Measurements from ENCODE around the gene CEMIP. TPM values are rescaled to one million over a fixed set of nuclear protein-coding genes. Genes with fewer than 3 reads are reported as not detected.
A peak's percentile ranks its signal among the peaks of the same experiment; 100 is the strongest.

The CEMIP gene
- total and polyA plus RNA-seq, 2 of the 13 experiments (the other 11 are each of a cell fraction or from before 2014, with no cell fraction given), result 4.3 to 28.5 TPM

DNA sequence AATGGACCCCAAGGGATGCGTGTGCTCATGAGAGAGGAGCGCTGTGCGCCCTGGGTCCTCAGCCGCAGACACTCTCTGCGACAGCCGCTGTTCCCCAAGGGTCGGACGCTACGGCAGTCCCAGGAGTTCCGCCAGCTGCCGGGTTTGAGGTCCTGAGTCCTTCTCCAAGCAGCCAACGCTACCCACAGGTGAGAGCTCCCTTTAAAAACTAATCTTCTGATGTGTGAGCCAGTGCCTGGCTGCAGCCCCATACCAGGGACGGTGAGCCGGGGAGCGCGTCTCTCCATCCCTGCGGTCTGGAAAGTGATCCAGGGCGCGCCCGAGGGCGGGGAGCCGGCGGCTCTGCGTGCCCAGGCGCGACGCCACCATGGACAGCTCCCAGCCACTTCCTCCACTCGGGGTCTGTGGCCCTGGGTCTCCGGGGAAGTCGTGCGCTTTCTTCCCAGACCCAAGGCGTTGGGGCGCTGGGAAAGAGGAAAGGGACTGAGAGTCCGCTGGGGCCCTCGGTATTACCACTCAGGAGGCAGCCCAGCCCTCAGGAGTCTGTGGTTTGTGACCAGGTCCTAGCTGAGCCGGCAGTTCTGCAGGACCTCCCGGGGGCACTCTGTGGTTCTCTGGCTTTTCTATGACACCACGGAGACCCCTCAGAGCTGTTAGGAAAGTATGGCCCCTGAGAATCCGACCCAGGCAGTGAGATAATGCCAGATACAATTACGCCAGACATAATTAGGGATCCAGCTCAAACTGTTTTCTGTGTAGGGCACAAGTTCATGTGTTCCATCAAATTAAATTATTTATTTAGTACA is 1.4 kb downstream of the CEMIP start (continued):
- TF ChIP-seq RFXANK (CRISPR knock-in tag; IDR thresholded peaks at IDR 0.05) (no peak), MED13 (CRISPR knock-in tag; IDR thresholded peaks at IDR 0.05) (peak; percentile 85), ZNF614 (CRISPR knock-in tag; IDR thresholded peaks at IDR 0.05; ENCODE audit: borderline replicate concordance) (peak; percentile 51; the same call in 1 of the 2 replicates), MLLT10 (CRISPR knock-in tag; IDR thresholded peaks at IDR 0.05) (no peak), ZFP90 (CRISPR knock-in tag; IDR thresholded peaks at IDR 0.05; ENCODE audit: borderline replicate concordance) (peak; percentile 97), RARG (CRISPR knock-in tag; IDR thresholded peaks at IDR 0.05; ENCODE audit: low read depth) (no peak; the same call in 1 of the 2 replicates), FOXJ3 (CRISPR knock-in tag; IDR thresholded peaks at IDR 0.05; ENCODE audit: borderline replicate concordance) (no peak), ZFP36L1 (CRISPR knock-in tag; IDR thresholded peaks at IDR 0.05) (peak; percentile 86), RFX3 (CRISPR knock-in tag; IDR thresholded peaks at IDR 0.05) (peak; percentile 21; the same call in 1 of the 2 replicates), JUNB (CRISPR knock-in tag; IDR thresholded peaks at IDR 0.05; ENCODE audit: borderline replicate concordance) (no peak), SKI (IDR thresholded peaks at IDR 0.05; ENCODE audit: partially characterized antibody) (peak; percentile 63), SP2 (CRISPR knock-in tag; IDR thresholded peaks at IDR 0.05) (no peak), SNAPC2 (CRISPR knock-in tag; IDR thresholded peaks at IDR 0.05) (peak; percentile 81; the same call in 1 of the 2 replicates), MTA3 (CRISPR knock-in tag; IDR thresholded peaks at IDR 0.05) (no peak), PHB2 (IDR thresholded peaks at IDR 0.05; ENCODE audit: partially characterized antibody) (no peak), ZMYM3 (CRISPR knock-in tag; IDR thresholded peaks at IDR 0.05) (no peak), ZFYVE20 (CRISPR knock-in tag; IDR thresholded peaks at IDR 0.05; ENCODE audit: borderline replicate concordance, low read depth) (peak; percentile 94; the same call in 1 of the 2 replicates), GABPA (IDR thresholded peaks at IDR 0.05; ENCODE audit: low read depth, low read length) (peak; percentile 63), GABPA (CRISPR knock-in tag; IDR thresholded peaks at IDR 0.05; ENCODE audit: low read depth) (peak; percentile 88), NRL (CRISPR knock-in tag; IDR thresholded peaks at IDR 0.05; ENCODE audit: borderline replicate concordance) (peak; percentile 83), ZNF607 (CRISPR knock-in tag; IDR thresholded peaks at IDR 0.05; ENCODE audit: borderline replicate concordance) (peak; percentile 95)
- TF ChIP-seq, protein P1, sequence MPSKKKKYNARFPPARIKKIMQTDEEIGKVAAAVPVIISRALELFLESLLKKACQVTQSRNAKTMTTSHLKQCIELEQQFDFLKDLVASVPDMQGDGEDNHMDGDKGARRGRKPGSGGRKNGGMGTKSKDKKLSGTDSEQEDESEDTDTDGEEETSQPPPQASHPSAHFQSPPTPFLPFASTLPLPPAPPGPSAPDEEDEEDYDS (CRISPR knock-in tag; IDR thresholded peaks at IDR 0.05), result peak; percentile 46; the same call in 1 of the 2 replicates
- TF ChIP-seq, protein P2, sequence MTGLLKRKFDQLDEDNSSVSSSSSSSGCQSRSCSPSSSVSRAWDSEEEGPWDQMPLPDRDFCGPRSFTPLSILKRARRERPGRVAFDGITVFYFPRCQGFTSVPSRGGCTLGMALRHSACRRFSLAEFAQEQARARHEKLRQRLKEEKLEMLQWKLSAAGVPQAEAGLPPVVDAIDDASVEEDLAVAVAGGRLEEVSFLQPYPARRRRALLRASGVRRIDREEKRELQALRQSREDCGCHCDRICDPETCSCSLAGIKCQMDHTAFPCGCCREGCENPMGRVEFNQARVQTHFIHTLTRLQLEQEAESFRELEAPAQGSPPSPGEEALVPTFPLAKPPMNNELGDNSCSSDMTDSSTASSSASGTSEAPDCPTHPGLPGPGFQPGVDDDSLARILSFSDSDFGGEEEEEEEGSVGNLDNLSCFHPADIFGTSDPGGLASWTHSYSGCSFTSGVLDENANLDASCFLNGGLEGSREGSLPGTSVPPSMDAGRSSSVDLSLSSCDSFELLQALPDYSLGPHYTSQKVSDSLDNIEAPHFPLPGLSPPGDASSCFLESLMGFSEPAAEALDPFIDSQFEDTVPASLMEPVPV (CRISPR knock-in tag; IDR thresholded peaks at IDR 0.05), result peak; percentile 94
- TF ChIP-seq, protein P3, sequence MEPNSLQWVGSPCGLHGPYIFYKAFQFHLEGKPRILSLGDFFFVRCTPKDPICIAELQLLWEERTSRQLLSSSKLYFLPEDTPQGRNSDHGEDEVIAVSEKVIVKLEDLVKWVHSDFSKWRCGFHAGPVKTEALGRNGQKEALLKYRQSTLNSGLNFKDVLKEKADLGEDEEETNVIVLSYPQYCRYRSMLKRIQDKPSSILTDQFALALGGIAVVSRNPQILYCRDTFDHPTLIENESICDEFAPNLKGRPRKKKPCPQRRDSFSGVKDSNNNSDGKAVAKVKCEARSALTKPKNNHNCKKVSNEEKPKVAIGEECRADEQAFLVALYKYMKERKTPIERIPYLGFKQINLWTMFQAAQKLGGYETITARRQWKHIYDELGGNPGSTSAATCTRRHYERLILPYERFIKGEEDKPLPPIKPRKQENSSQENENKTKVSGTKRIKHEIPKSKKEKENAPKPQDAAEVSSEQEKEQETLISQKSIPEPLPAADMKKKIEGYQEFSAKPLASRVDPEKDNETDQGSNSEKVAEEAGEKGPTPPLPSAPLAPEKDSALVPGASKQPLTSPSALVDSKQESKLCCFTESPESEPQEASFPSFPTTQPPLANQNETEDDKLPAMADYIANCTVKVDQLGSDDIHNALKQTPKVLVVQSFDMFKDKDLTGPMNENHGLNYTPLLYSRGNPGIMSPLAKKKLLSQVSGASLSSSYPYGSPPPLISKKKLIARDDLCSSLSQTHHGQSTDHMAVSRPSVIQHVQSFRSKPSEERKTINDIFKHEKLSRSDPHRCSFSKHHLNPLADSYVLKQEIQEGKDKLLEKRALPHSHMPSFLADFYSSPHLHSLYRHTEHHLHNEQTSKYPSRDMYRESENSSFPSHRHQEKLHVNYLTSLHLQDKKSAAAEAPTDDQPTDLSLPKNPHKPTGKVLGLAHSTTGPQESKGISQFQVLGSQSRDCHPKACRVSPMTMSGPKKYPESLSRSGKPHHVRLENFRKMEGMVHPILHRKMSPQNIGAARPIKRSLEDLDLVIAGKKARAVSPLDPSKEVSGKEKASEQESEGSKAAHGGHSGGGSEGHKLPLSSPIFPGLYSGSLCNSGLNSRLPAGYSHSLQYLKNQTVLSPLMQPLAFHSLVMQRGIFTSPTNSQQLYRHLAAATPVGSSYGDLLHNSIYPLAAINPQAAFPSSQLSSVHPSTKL (CRISPR knock-in tag; IDR thresholded peaks at IDR 0.05), result peak; percentile 74
- TF ChIP-seq, protein P4, sequence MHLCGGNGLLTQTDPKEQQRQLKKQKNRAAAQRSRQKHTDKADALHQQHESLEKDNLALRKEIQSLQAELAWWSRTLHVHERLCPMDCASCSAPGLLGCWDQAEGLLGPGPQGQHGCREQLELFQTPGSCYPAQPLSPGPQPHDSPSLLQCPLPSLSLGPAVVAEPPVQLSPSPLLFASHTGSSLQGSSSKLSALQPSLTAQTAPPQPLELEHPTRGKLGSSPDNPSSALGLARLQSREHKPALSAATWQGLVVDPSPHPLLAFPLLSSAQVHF (CRISPR knock-in tag; IDR thresholded peaks at IDR 0.05), result peak; percentile 74
